A549 (cell line): Measurements from ENCODE around the gene PKN1. TPM values are rescaled to one million over a fixed set of nuclear protein-coding genes. Genes with fewer than 3 reads are reported as not detected.

ENCODE experiments used
- ATAC-seq, 2 experiments: fragments of 200-7000 bp in 1 of 2; fragments of >200 bp in 1 of 2; cut with Nextera tagmentation in 1 of 2; cut with Tn5 transposase in 1 of 2; 3 replicates each; pipeline versions ENCODE4 v1.8.0 to v1.9.1; 2018 to 2020; ENCODE audit warnings: mild to moderate bottlenecking in 1 of 2, moderate library complexity in 1 of 2
- CTCF ChIA-PET: fragments of 300-600 bp; sonication (Branson Sonifier 250); formaldehyde crosslinking; extraction: SDS; loops from one replicate; lab custom pipeline; 2021; ENCODE audit warnings: antibody characterized with exemption, inconsistent platforms; lab: Yijun Ruan, JAX
- POLR2A ChIA-PET: fragments of 350-600 bp; formaldehyde crosslinking; extraction: SDS; loops from one replicate; lab custom pipeline; 2021; ENCODE audit warnings: antibody characterized with exemption, inconsistent platforms; lab: Yijun Ruan, JAX
- DNase-seq, 2 experiments: peaks; one replicate each; pipeline versions ENCODE4 v3.0.0 to v3.0.0-alpha.2; 2011 to 2016; ENCODE audit warnings: low read depth in 1 of 2, low spot score in 1 of 2
- FAIRE-seq: peaks from 2 replicates; lab custom pipeline; 2011; peaks lifted over from hg19 to GRCh38; lab: Jason Lieb, UNC
- H3K27ac ChIP-seq, 2 experiments: fragments of >200 bp; sonication (Bioruptor Twin); formaldehyde crosslinking; 3 replicates each; pipeline ENCODE4 v1.5.1; 2016 to 2017
- H3K4me1 ChIP-seq: fragments of >200 bp; sonication (Bioruptor Twin); formaldehyde crosslinking; 3 replicates; pipeline ENCODE4 v1.6.1; 2016
- H3K4me2 ChIP-seq: fragments of >200 bp; sonication (Bioruptor Twin); formaldehyde crosslinking; 3 replicates; pipeline ENCODE4 v1.6.1; 2016
- H3K4me3 ChIP-seq: fragments of >200 bp; sonication (Bioruptor Twin); formaldehyde crosslinking; 3 replicates; pipeline ENCODE4 v1.5.1; 2016
- H3K9me3 ChIP-seq: fragments of >200 bp; sonication (Bioruptor Twin); formaldehyde crosslinking; 3 replicates; pipeline ENCODE4 v1.6.1; 2016
- CEBPB ChIP-seq, 2 experiments: fragments of >200 bp in 1 of 2; sonication (Bioruptor Twin) in 1 of 2; formaldehyde crosslinking in 1 of 2; IDR thresholded peaks; 2 replicates each; pipeline ENCODE4 v1.6.1; 2012 to 2016
- CHD2 ChIP-seq: fragments of 150-350 bp; IDR thresholded peaks from 2 replicates; pipeline ENCODE4 v1.6.1; 2014; ENCODE audit warnings: low read length; ENCODE audit not compliant: partially characterized antibody
- CHD4 ChIP-seq: fragments of 200-600 bp; sonication (generic); IDR thresholded peaks from 2 replicates; pipeline ENCODE4 v1.6.1; 2016; ENCODE audit warnings: antibody characterized with exemption, mild to moderate bottlenecking, borderline replicate concordance
- FOSB ChIP-seq: fragments of 250-450 bp; sonication (Bioruptor Pico); IDR thresholded peaks from 2 replicates; pipeline ENCODE4 v1.5.0; 2020; ENCODE audit warnings: mild to moderate bottlenecking, moderate library complexity
- FOSL2 ChIP-seq, 2 experiments: fragments of 450-650 bp in 1 of 2; fragments of >200 bp in 1 of 2; sonication (Bioruptor Twin) in 1 of 2; formaldehyde crosslinking; IDR thresholded peaks; 2 replicates each; pipeline versions ENCODE4 v1.5.0 to v1.6.1; 2016 to 2020; ENCODE audit warnings: mild to moderate bottlenecking in 1 of 2, moderate library complexity in 1 of 2
- GATA3 ChIP-seq: IDR thresholded peaks from 2 replicates; pipeline ENCODE4 v1.6.1; 2012; ENCODE audit warnings: borderline replicate concordance
- HEYL ChIP-seq: fragments of 250-450 bp; sonication (Bioruptor Pico); IDR thresholded peaks from 2 replicates; pipeline ENCODE4 v1.8.0; 2021; ENCODE audit warnings: mild to moderate bottlenecking, moderate library complexity
- HOXB5 ChIP-seq: fragments of 250-450 bp; sonication (Bioruptor Pico); IDR thresholded peaks from 2 replicates; pipeline ENCODE4 v1.5.0; 2020; ENCODE audit warnings: mild to moderate bottlenecking, moderate library complexity
- JUN ChIP-seq, 2 experiments: fragments of >200 bp; sonication (Bioruptor Twin); formaldehyde crosslinking; IDR thresholded peaks; 2 replicates in 1 of 2; 3 replicates in 1 of 2; pipeline ENCODE4 v1.6.1; 2016 to 2017
- KDM1A ChIP-seq: fragments of 200-600 bp; sonication (generic); IDR thresholded peaks from 2 replicates; pipeline ENCODE4 v1.6.1; 2016; ENCODE audit warnings: low read depth, mild to moderate bottlenecking
- MAFK ChIP-seq: fragments of 450-650 bp; IDR thresholded peaks from 2 replicates; pipeline ENCODE4 v1.6.1; 2014; ENCODE audit not compliant: partially characterized antibody
- MAZ ChIP-seq: fragments of 150-350 bp; IDR thresholded peaks from 2 replicates; pipeline ENCODE4 v1.6.1; 2014; ENCODE audit warnings: antibody characterized with exemption, low read depth, low read length, borderline replicate concordance
- MYC ChIP-seq: IDR thresholded peaks from 2 replicates; pipeline ENCODE4 v1.6.1; 2012; ENCODE audit warnings: mild to moderate bottlenecking, inconsistent platforms, low read length, improper control_type of control experiment, borderline replicate concordance
- NPAS2 ChIP-seq: fragments of 250-450 bp; sonication (Bioruptor Pico); IDR thresholded peaks from 2 replicates; pipeline ENCODE4 v1.8.0; 2022; ENCODE audit warnings: mild to moderate bottlenecking, moderate library complexity, borderline replicate concordance
- POLR2AphosphoS2 ChIP-seq: conservative IDR thresholded peaks from 2 replicates; pipeline ENCODE4 v1.6.1; 2012; ENCODE audit warnings: low read length, improper control_type of control experiment, inconsistent platforms
- SMC3 ChIP-seq: fragments of >200 bp; sonication (Bioruptor Twin); formaldehyde crosslinking; IDR thresholded peaks from 3 replicates; pipeline ENCODE4 v1.6.1; 2018; ENCODE audit warnings: inconsistent platforms
- ZC3H11A ChIP-seq: fragments of 450-650 bp; IDR thresholded peaks from 2 replicates; pipeline ENCODE4 v1.6.1; 2014; ENCODE audit warnings: antibody characterized with exemption, mild to moderate bottlenecking
- ZFP36 ChIP-seq: fragments of 450-650 bp; IDR thresholded peaks from 2 replicates; pipeline ENCODE4 v1.6.1; 2014; ENCODE audit warnings: borderline replicate concordance; ENCODE audit not compliant: partially characterized antibody
- ZSCAN20 ChIP-seq: fragments of 250-450 bp; sonication (Bioruptor Pico); IDR thresholded peaks from 2 replicates; pipeline ENCODE4 v1.8.0; 2022; ENCODE audit warnings: mild to moderate bottlenecking, moderate library complexity
- WGBS: methylation state at CpG from one replicate; pipeline ENCODE4 v1.1.6; 2017; ENCODE audit errors: missing lambda C conversion rate; 5-methylcytosine and 5-hydroxymethylcytosine counted together
- polyA plus RNA-seq, 4 experiments: library from polyadenylated mRNA; depleted of rRNA in 3 of 4; stranded (reverse); fragments of >200 nt; fragmentation: RNase III in 1 of 4; extraction: RNeasy Plus Mini Kit Qiagen cat#74134 plus additional on column Dnase treatment in 1 of 4; gene quantifications; 2 replicates in 3 of 4; 3 replicates in 1 of 4; pipeline ENCODE4 v1.2.3, GENCODE V29; 2011 to 2017
- TF ChIP-seq, protein P1 (sequence below): fragments of 150-350 bp; IDR thresholded peaks from 2 replicates; pipeline ENCODE4 v1.6.1; 2014; ENCODE audit warnings: low read depth, mild to moderate bottlenecking, low read length
- TF ChIP-seq, protein P2 (sequence below): IDR thresholded peaks from 2 replicates; pipeline ENCODE4 v1.6.1; 2012; ENCODE audit warnings: low read depth, borderline replicate concordance

PKN1 gene
- polyA plus RNA-seq, 2 of the 4 experiments (the other 2 are of a cell fraction) = 33.4 to 37.3 TPM

DNA sequence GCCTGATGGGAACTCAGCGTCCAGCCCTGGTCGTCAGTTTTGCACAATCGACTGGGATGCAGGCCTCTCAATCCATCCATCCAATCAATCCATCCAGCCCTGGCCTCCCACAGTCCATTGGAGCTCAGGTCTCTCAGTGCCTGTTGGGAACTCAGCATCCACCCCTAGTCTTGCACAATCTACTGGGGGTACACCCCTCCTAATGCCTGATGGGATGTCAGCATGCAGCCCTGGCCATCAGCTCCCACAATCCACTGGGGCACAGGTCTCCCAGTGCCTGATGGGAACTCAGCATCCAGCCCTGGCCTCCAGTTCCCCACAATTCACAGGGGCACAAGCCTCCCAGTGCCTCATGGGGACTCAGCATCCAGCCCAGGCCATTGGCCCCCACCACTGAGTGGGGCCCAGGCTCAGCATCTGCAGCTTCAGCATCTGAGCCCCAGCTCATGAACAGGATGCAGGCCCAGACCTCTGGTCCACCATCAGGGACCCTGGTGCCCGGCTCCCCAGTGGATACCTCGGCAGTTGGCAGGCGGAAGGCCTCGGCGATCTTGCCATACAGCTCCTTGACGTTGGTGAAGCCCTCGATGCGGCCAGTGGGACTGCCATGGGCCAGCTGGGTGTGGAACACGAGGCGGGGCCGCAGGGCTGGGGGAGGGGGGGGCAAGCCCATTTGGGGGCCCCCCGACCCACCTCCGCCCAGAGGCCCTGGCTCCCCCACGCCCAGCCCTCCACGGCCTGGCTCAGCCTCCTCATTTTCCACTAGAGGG lies 49.3 kb downstream of the PKN1 start:
- FAIRE-seq (no peak), ATAC-seq (no peak), DNase-seq (no peak)
- ChIA-PET CTCF (interaction anchor here (0.6 to 4.6 kb wide), 8 partner anchors 15 to 1700 kb away, joined by 3 to 22 read pairs (median 4); no protein-coding TSS in a partner anchor), POLR2A (no interaction called here)
- H3K4me1 ChIP-seq = peaks cover 8% of the 10 kb centered on the region
- no peak overlapping the region for H3K4me2 ChIP-seq
- no peaks in the 10 kb centered on the region for H3K9me3 ChIP-seq
- no peak overlapping the region for H3K27ac ChIP-seq
- H3K4me3 ChIP-seq = no peak overlapping the region
- WGBS = 93% methylated on average over 3 of the region's 18 CpGs
- TF ChIP-seq KDM1A (no peak), FOSL2 (IDR thresholded peaks at IDR 0.05) (no peak), FOSL2 (CRISPR knock-in tag; IDR thresholded peaks at IDR 0.05) (no peak), CEBPB (IDR thresholded peaks at IDR 0.05) (0 out of 4 replicates have a peak, but pooled peaks of 1 of the 2 experiments have one; percentile 24), SMC3 (no peak), ZSCAN20 (CRISPR knock-in tag) (no peak)

DNA sequence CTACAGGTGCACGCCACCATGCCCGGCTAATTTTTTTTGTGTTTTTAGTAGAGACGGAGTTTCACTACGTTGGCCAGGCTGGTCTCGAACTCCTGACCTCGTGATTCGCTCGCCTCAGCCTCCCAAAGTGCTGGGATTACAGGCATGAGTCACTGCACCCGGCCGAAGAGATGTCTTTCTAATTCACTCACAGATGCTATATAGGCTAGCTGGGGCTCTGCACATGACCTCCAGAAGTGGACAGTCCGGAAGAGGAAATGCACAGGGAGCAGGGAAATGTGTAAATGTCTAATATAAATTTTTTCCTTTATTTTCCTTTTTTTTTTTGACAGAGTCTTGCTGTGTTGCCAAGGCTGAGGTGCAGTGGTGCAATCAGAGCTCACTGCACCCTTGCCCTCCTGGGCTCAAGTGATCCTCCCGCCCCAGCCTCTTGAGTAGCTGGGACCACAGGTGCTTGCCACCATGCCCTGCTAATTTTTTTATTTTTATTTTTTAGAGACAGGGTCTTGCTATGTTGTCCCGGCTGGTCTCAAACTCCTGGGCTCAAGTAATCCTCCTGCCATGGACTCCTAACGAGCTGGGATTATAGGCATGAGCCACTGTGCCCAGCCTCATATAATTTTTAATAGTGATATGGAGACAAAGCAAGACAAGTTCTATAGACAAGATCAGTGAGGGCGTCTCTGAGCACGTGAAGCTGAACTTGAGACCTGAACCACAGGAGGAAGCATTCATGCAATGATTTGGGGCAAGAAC lies 54.4 kb downstream of the PKN1 start:
- no peak for FAIRE-seq

DNA sequence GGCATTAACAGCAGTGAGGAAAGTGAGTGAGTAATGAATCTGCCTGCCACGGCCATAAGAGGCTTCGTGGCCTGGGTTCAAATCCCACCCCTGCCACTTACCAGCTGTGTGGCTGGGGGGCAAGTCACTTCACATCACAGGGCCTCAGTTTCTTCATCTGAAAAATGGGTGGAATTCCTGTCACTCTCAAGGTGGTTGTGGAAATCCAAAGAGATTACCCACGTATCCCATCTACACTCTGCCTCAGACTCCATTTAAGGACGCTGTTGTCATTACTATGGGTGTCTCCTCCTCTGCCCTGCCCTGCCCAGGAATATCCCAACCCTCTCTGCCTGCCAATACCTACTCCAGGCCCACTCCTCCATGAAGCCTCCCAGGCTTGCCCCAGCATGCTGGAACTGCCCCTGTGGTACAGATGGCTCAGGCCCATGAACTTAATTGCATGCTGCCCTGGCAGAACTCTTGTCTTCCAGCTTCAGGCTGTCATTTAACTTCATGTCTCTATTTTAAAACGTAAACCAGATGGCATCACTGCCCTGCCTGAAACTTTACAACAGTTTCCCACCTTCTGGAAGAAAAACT lies 59.7 kb downstream of the PKN1 start:
- TF ChIP-seq ZFP36 = peak; percentile 47
- TF ChIP-seq MYC = no peak
- TF ChIP-seq, all 56 proteins: peak for 1
- Histone ChIP-seq H3K4me1 (peaks cover 21% of the 10 kb centered on the region), H3K27ac (no peak overlapping the region), H3K4me3 (no peak overlapping the region), H3K9me3 (no peaks in the 10 kb centered on the region), H3K4me2 (no peak overlapping the region)
- FAIRE-seq (no peak), DNase-seq (no peak), ATAC-seq (no peak)
- 87% methylated on average over 5 of the region's 5 CpGs for WGBS
- CTCF ChIA-PET = interaction anchor here (3.1 to 3.7 kb wide), 2 partner anchors 12 to 13 kb away, joined by 15 to 22 read pairs; no protein-coding TSS in a partner anchor
- POLR2A ChIA-PET = no interaction called here

More for the DNA sequence above, 54.4 kb downstream of the PKN1 start:
- Histone ChIP-seq H3K4me2 (no peak overlapping the region), H3K4me3 (no peak overlapping the region), H3K27ac (no peak overlapping the region), H3K9me3 (no peaks in the 10 kb centered on the region), H3K4me1 (no peaks in the 10 kb centered on the region)
- POLR2A ChIA-PET = no interaction called here
- no peak for TF ChIP-seq POLR2AphosphoS2
- TF ChIP-seq JUN (IDR thresholded peaks at IDR 0.05) = no peak
- no peak for TF ChIP-seq MYC
- TF ChIP-seq, protein P1, sequence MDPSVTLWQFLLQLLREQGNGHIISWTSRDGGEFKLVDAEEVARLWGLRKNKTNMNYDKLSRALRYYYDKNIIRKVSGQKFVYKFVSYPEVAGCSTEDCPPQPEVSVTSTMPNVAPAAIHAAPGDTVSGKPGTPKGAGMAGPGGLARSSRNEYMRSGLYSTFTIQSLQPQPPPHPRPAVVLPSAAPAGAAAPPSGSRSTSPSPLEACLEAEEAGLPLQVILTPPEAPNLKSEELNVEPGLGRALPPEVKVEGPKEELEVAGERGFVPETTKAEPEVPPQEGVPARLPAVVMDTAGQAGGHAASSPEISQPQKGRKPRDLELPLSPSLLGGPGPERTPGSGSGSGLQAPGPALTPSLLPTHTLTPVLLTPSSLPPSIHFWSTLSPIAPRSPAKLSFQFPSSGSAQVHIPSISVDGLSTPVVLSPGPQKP = no peak
- TF ChIP-seq MAFK = no peak
- 92% methylated on average over 10 of the region's 16 CpGs for WGBS
- ATAC-seq (no peak), DNase-seq (no peak)
- CTCF ChIA-PET = interaction anchor here (0.6 to 4.3 kb wide), 12 partner anchors 8 to 351 kb away, joined by 3 to 21 read pairs (median 4); partner anchors contain the start of genes GIPC1 and PKN1

DNA sequence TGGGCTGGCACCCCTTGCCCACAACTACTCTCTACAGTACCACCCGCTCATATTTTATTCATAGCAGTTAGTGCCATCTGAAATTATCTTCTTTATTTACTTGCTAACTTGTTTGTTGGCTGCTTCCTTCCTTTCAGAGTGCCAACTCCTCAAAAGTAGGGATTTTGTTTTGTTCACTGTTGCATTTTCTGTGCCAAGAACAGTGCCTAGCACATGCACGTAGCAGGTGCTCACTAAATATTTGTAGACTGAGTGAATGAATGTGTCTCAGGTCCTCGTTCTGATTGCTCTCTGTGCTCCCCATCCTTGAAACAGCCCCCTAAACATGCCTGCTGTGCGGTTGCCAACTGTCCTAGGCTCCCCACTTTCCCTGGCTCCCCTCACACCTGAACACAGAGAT lies 61.3 kb downstream of the PKN1 start:
- no peak for DNase-seq
- no peak for ATAC-seq
- TF ChIP-seq MYC (no peak), HOXB5 (CRISPR knock-in tag) (no peak), NPAS2 (CRISPR knock-in tag) (no peak), MAZ (no peak), CHD4 (no peak), ZC3H11A (no peak), FOSB (CRISPR knock-in tag) (no peak), HEYL (CRISPR knock-in tag) (no peak), GATA3 (no peak), CHD2 (no peak), SMC3 (no peak)
- TF ChIP-seq, protein P2, sequence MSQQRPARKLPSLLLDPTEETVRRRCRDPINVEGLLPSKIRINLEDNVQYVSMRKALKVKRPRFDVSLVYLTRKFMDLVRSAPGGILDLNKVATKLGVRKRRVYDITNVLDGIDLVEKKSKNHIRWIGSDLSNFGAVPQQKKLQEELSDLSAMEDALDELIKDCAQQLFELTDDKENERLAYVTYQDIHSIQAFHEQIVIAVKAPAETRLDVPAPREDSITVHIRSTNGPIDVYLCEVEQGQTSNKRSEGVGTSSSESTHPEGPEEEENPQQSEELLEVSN = no peak
- Histone ChIP-seq H3K9me3 (no peaks in the 10 kb centered on the region), H3K4me1 (peaks cover 28% of the 10 kb centered on the region), H3K4me2 (peak overlapping the region; percentile 93), H3K4me3 (peak overlapping the region; percentile 68), H3K27ac (peak overlapping the region; percentile 89 to 99)
- no peak for FAIRE-seq
- CTCF ChIA-PET = interaction anchor here (3.7 kb wide), 2 partner anchors 9 to 11 kb away, joined by 15 to 21 read pairs; no protein-coding TSS in a partner anchor
- WGBS = 80% methylated on average over 4 of the region's 4 CpGs
- POLR2A ChIA-PET = interaction anchor here (3.9 kb wide), 1 partner anchor 24 kb away, joined by 31 read pairs; the partner anchor contains the start of gene DNAJB1
